ENCODE data around the gene HIVEP2.
A peak's percentile ranks its signal among the peaks of the same experiment; 100 is the strongest.

The HIVEP2 gene

DNA sequence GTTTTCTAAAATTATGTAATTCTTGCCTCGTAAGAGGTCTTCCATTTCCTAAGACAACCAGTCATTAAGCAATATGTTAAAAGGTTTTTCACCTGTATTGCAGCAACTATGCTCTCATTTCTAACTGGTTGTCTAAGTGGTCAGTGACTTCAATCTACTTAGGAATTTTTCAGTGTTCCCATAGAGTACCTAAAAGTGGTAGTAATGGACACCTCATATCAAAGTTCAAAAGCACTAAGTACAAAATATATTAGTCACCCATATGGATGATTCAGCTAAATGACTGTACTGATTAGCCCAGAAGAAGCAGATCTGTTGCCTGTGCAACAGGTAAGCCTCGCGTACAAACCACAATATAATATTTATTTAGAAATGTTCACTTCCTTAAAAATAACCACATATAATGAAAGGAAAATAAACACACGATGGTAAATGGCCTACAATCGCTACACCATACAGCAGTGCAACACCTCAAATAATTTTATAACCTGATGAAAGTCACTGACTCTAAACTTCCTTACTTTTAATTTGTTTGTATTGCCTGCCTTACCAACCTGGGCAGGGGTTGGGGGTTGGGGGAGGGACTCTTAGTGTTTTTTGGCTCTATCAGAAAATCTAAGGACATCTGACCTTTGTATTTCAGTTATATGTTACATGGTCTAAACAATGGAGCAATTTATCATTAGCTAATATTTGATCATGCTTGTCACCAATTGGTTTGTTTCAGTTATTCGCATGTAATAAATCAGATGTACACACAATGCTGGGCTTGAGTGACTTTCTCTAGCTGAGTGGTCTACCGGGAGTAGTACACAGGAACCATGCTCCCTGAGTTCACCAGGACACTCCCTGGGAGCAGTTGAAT lies 105.9 kb downstream of the HIVEP2 start:
- no peak overlapping the region for H3K4me3 ChIP-seq
- H3K27me3 ChIP-seq: no peaks in the 10 kb centered on the region
- intact Hi-C loops (cut with DNase I; ENCODE audit: low total_unique reads): no loop called here
- TF ChIP-seq, protein P1, sequence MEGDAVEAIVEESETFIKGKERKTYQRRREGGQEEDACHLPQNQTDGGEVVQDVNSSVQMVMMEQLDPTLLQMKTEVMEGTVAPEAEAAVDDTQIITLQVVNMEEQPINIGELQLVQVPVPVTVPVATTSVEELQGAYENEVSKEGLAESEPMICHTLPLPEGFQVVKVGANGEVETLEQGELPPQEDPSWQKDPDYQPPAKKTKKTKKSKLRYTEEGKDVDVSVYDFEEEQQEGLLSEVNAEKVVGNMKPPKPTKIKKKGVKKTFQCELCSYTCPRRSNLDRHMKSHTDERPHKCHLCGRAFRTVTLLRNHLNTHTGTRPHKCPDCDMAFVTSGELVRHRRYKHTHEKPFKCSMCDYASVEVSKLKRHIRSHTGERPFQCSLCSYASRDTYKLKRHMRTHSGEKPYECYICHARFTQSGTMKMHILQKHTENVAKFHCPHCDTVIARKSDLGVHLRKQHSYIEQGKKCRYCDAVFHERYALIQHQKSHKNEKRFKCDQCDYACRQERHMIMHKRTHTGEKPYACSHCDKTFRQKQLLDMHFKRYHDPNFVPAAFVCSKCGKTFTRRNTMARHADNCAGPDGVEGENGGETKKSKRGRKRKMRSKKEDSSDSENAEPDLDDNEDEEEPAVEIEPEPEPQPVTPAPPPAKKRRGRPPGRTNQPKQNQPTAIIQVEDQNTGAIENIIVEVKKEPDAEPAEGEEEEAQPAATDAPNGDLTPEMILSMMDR (IDR thresholded peaks at IDR 0.05): no peak
- H3K9me3 ChIP-seq: no peaks in the 10 kb centered on the region
- no peak overlapping the region for H3K27ac ChIP-seq
- DNase-seq: no peak
- peaks cover 0 to 47% (median 5%) of the 10 kb centered on the region in 4 donors for H3K4me1 ChIP-seq
- no peaks in the 10 kb centered on the region for H3K36me3 ChIP-seq

- Histone ChIP-seq H3K4me3 (no peak overlapping the region), H3K4me1 (peaks cover 0 to 46% (median under 1%) of the 10 kb centered on the region in 4 donors), H3K9me3 (no peaks in the 10 kb centered on the region), H3K36me3 (no peaks in the 10 kb centered on the region), H3K27me3 (no peaks in the 10 kb centered on the region), H3K27ac (no peak overlapping the region)
- TF ChIP-seq, protein P1 (IDR thresholded peaks at IDR 0.05): no peak
- intact Hi-C loops (cut with DNase I; ENCODE audit: low total_unique reads): no loop called here
- DNase-seq: no peak
Observed at GRCh38 chr6:142835787-142836535, 109.0 kb downstream of the HIVEP2 start.

DNA sequence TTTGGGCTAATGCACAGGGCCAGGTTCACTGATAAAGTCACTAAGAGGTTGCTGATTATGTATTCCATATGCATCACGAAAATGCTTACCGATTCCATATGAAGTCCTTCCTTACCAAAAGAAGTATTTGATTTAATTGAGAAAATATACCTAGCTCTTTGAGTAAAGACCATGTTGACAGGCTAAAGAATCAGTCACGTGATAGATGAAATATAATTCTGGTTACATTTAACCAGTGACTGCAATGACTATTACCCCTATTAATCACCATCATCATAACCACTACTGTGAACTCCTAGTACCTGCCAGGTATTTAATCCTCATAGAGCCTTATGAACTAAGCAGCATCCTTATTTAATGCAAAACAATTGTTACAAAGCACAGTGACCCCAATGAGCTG lies 110.1 kb downstream of the HIVEP2 start:
- Histone ChIP-seq H3K4me3 (no peak overlapping the region), H3K4me1 (peaks cover 0 to 57% (median 4%) of the 10 kb centered on the region in 4 donors), H3K36me3 (no peaks in the 10 kb centered on the region), H3K9me3 (no peaks in the 10 kb centered on the region), H3K27me3 (no peaks in the 10 kb centered on the region), H3K27ac (no peak overlapping the region)
- intact Hi-C loops (cut with DNase I; ENCODE audit: low total_unique reads): no loop called here
- TF ChIP-seq, protein P1 (IDR thresholded peaks at IDR 0.05): no peak
- no peak for DNase-seq

GRCh38 chr6:142833798-142834197 lies 111.2 kb downstream of the HIVEP2 start:
- H3K4me1 ChIP-seq: peaks cover 0 to 62% (median 4%) of the 10 kb centered on the region in 4 donors
- TF ChIP-seq, protein P1 (IDR thresholded peaks at IDR 0.05): no peak

DNA sequence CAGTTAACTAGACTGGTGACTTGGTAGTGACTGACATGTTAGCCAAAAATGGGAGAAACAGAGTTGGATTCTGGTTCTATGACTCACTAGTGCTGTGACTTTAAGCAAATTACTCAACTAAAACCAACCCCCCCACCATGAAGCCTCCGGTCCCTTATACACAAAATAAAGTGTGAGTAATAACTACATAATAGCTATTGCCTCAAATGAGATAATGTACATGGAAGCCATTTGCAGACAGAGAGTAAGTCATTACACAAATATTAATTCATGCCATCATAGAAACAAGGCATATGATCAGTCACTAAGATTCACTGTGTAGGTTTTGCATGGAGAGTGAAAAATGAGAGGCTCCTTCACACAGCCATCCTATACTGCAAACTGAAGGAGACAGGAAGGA lies 111.9 kb downstream of the HIVEP2 start:
- Histone ChIP-seq H3K9me3 (no peaks in the 10 kb centered on the region), H3K27me3 (no peaks in the 10 kb centered on the region), H3K4me3 (no peak overlapping the region), H3K4me1 (peaks cover 0 to 62% (median 4%) of the 10 kb centered on the region in 4 donors), H3K27ac (peak overlapping the region in 1 of 2 donors; percentile 6), H3K36me3 (no peaks in the 10 kb centered on the region)
- intact Hi-C loops (cut with DNase I; ENCODE audit: low total_unique reads): no loop called here
- peak in 1 of 2 donors; percentile 65 for DNase-seq
- TF ChIP-seq, protein P1 (IDR thresholded peaks at IDR 0.05): no peak

More at GRCh38 chr6:142833798-142834197, 111.2 kb downstream of the HIVEP2 start:
- intact Hi-C loops (cut with DNase I; ENCODE audit: low total_unique reads): no loop called here
- DNase-seq: no peak
- Histone ChIP-seq H3K27me3 (no peaks in the 10 kb centered on the region), H3K9me3 (no peaks in the 10 kb centered on the region), H3K27ac (no peak overlapping the region), H3K4me3 (no peak overlapping the region), H3K36me3 (no peaks in the 10 kb centered on the region)

All from tibial artery (tissue), 4 donors.